Gastrocnemius medialis (tissue), 4 donors: ENCODE data around the gene USP20.

Source experiments
- CTCF ChIP-seq, 5 experiments: fragments of 450-650 bp in 3 of 5; fragments of 200-600 bp in 2 of 5; sonication (generic) in 2 of 5; IDR thresholded peaks in 4 of 5; conservative IDR thresholded peaks in 1 of 5; 1 replicate in 4 of 5; 2 replicates in 1 of 5; pipeline ENCODE4 v1.5.1; 2016 to 2019; ENCODE audit warnings: antibody characterized with exemption in 5 of 5, mild to moderate bottlenecking in 3 of 5, moderate library complexity in 3 of 5
- POLR2A ChIP-seq, 2 donors: fragments of 450-650 bp; IDR thresholded peaks; one replicate each; pipeline ENCODE4 v1.6.1; 2017; ENCODE audit warnings: antibody characterized with exemption in 2 of 2, mild to moderate bottlenecking in 2 of 2, moderate library complexity in 2 of 2

- no peak for TF ChIP-seq CTCF (IDR thresholded peaks at IDR 0.05 in 4 of 5, conservative IDR thresholded peaks at IDR 0.05 in 1 of 5)
- TF ChIP-seq POLR2A (IDR thresholded peaks at IDR 0.05) = no peak
Measured at GRCh38 chr9:129923589-129923988, 88.3 kb downstream of the USP20 start.
